H9 (cell line): ENCODE measurements around the gene TLL2. TPM values are rescaled to one million over a fixed set of nuclear protein-coding genes. Genes with fewer than 3 reads are reported as not detected.

ENCODE experiments used
- DNase-seq: peaks from one replicate; pipeline ENCODE4 v3.0.0-alpha.2; 2017
- H2AFZ ChIP-seq: one replicate; pipeline ENCODE4 v1.6.1; 2013; ENCODE audit warnings: mild to moderate bottlenecking, low read length, control low read depth, moderate library complexity
- H2AK5ac ChIP-seq: 2 replicates; pipeline ENCODE4 v1.6.1; 2013; ENCODE audit warnings: low read length, control low read depth, mixed read lengths; ENCODE audit not compliant: insufficient read length
- H2BK120ac ChIP-seq: one replicate; pipeline ENCODE4 v1.6.1; 2013; ENCODE audit warnings: low read depth, mild to moderate bottlenecking, low read length, control low read depth, inconsistent platforms; ENCODE audit not compliant: poor library complexity, severe bottlenecking
- H2BK12ac ChIP-seq: 2 replicates; pipeline ENCODE4 v1.6.1; 2013; ENCODE audit warnings: low read length, control low read depth, mixed read lengths, low read depth; ENCODE audit not compliant: insufficient read length
- H2BK15ac ChIP-seq: 2 replicates; pipeline ENCODE4 v1.6.1; 2013; ENCODE audit warnings: low read depth, low read length, control low read depth
- H2BK20ac ChIP-seq: one replicate; pipeline ENCODE4 v1.6.1; 2013; ENCODE audit warnings: low read depth, mild to moderate bottlenecking, low read length, control low read depth, inconsistent platforms; ENCODE audit not compliant: poor library complexity, severe bottlenecking
- H2BK5ac ChIP-seq: 2 replicates; pipeline ENCODE4 v1.6.1; 2013; ENCODE audit warnings: low read length, control low read depth, mixed read lengths; ENCODE audit not compliant: insufficient read length
- H3K14ac ChIP-seq: 2 replicates; pipeline ENCODE4 v1.6.1; 2013; ENCODE audit warnings: low read length, control low read depth; ENCODE audit not compliant: insufficient read depth
- H3K18ac ChIP-seq: 2 replicates; pipeline ENCODE4 v1.6.1; 2013; ENCODE audit warnings: low read depth, mild to moderate bottlenecking, mixed read lengths, low read length, control low read depth; ENCODE audit not compliant: insufficient read length
- H3K23ac ChIP-seq: 2 replicates; pipeline ENCODE4 v1.6.1; 2013; ENCODE audit warnings: low read length, control low read depth, mixed read lengths, low read depth; ENCODE audit not compliant: insufficient read length
- H3K23me2 ChIP-seq: 2 replicates; pipeline ENCODE4 v1.6.1; 2013; ENCODE audit warnings: low read depth, mild to moderate bottlenecking, mixed read lengths, low read length, control low read depth; ENCODE audit not compliant: insufficient read length, poor library complexity, severe bottlenecking
- H3K27ac ChIP-seq: 2 replicates; pipeline ENCODE4 v1.5.1; 2013; ENCODE audit warnings: low read length, control low read depth, mixed read lengths, low read depth; ENCODE audit not compliant: insufficient read length
- H3K27me3 ChIP-seq: 2 replicates; pipeline ENCODE4 v1.6.1; 2013; ENCODE audit warnings: low read length, control low read depth, inconsistent platforms; ENCODE audit not compliant: insufficient read depth
- H3K4ac ChIP-seq: 2 replicates; pipeline ENCODE4 v1.6.1; 2013; ENCODE audit warnings: low read depth, mild to moderate bottlenecking, control low read depth, inconsistent platforms, low read length, moderate library complexity
- H3K4me1 ChIP-seq: 2 replicates; pipeline ENCODE4 v1.6.1; 2013; ENCODE audit warnings: low read length, control low read depth, inconsistent platforms; ENCODE audit not compliant: insufficient read depth
- H3K4me2 ChIP-seq: 2 replicates; pipeline ENCODE4 v1.6.1; 2013; ENCODE audit warnings: low read length, control low read depth, mixed read lengths; ENCODE audit not compliant: insufficient read length, insufficient read depth
- H3K56ac ChIP-seq: 2 replicates; pipeline ENCODE4 v1.6.1; 2013; ENCODE audit warnings: low read depth, mild to moderate bottlenecking, mixed read lengths, low read length, control low read depth; ENCODE audit not compliant: insufficient read length
- H3K79me1 ChIP-seq: 2 replicates; pipeline ENCODE4 v1.6.1; 2013; ENCODE audit warnings: low read depth, mild to moderate bottlenecking, moderate library complexity, low read length, control low read depth, inconsistent platforms; ENCODE audit not compliant: insufficient read depth, poor library complexity, severe bottlenecking
- H3K79me2 ChIP-seq: 2 replicates; pipeline ENCODE4 v1.6.1; 2013; ENCODE audit warnings: low read length, control low read depth, inconsistent platforms; ENCODE audit not compliant: insufficient read depth
- H3K9ac ChIP-seq: 2 replicates; pipeline ENCODE4 v1.6.1; 2013; ENCODE audit warnings: low read length, control low read depth, mixed read lengths; ENCODE audit not compliant: insufficient read length; ENCODE audit errors: extremely low read depth
- H3K9me3 ChIP-seq: one replicate; pipeline ENCODE4 v1.6.1; 2013; ENCODE audit warnings: low read depth, low read length, inconsistent platforms; ENCODE audit not compliant: control insufficient read depth
- H3T11ph ChIP-seq: one replicate; pipeline ENCODE4 v1.6.1; 2013; ENCODE audit warnings: mild to moderate bottlenecking, low read length, control low read depth, inconsistent platforms
- H4K20me1 ChIP-seq: one replicate; pipeline ENCODE4 v1.6.1; 2013; ENCODE audit not compliant: control insufficient read depth, insufficient read length, insufficient read depth
- H4K5ac ChIP-seq: 2 replicates; pipeline ENCODE4 v1.6.1; 2013; ENCODE audit warnings: low read depth, mild to moderate bottlenecking, mixed read lengths, low read length, control low read depth; ENCODE audit not compliant: insufficient read length
- H4K8ac ChIP-seq: replicated peaks from 2 replicates; pipeline ENCODE4 v1.6.1; 2013; ENCODE audit warnings: low read length, control low read depth, mixed read lengths, low read depth; ENCODE audit not compliant: insufficient read length
- H4K91ac ChIP-seq: 2 replicates; pipeline ENCODE4 v1.6.1; 2013; ENCODE audit warnings: low read depth, mild to moderate bottlenecking, moderate library complexity, mixed read lengths, low read length, control low read depth; ENCODE audit not compliant: insufficient read length
- H3K27ac Mint-ChIP-seq, 3 experiments: 2 replicates in 2 of 3; 3 replicates in 1 of 3; pipeline ENCODE4 v1.8.0; 2020 to 2021; ENCODE audit warnings: mixed read lengths in 3 of 3, mild to moderate bottlenecking in 1 of 3, moderate library complexity in 1 of 3
- H3K27me3 Mint-ChIP-seq: 2 replicates; pipeline ENCODE4 v1.8.0; 2021; ENCODE audit warnings: low read depth, mild to moderate bottlenecking, moderate library complexity, mixed read lengths
- H3K36me3 Mint-ChIP-seq, 3 experiments: 2 replicates in 2 of 3; 3 replicates in 1 of 3; pipeline ENCODE4 v1.8.0; 2020 to 2021; ENCODE audit warnings: low read depth in 3 of 3, mixed read lengths in 3 of 3; ENCODE audit not compliant: insufficient read depth in 1 of 3
- H3K4me1 Mint-ChIP-seq, 2 experiments: 2 replicates each; pipeline ENCODE4 v1.8.0; 2020; ENCODE audit warnings: mixed read lengths in 2 of 2
- H3K4me3 Mint-ChIP-seq, 2 experiments: 2 replicates in 1 of 2; 3 replicates in 1 of 2; pipeline ENCODE4 v1.8.0; 2020 to 2021; ENCODE audit warnings: mild to moderate bottlenecking in 2 of 2, mixed read lengths in 2 of 2, moderate library complexity in 1 of 2
- H3K9me3 Mint-ChIP-seq, 2 experiments: 2 replicates in 1 of 2; 3 replicates in 1 of 2; pipeline ENCODE4 v1.8.0; 2020; ENCODE audit warnings: mild to moderate bottlenecking in 2 of 2, mixed read lengths in 2 of 2, moderate library complexity in 1 of 2
- CTCF ChIP-seq: fragments of 200-600 bp; sonication (generic); conservative IDR thresholded peaks from 3 replicates; pipeline ENCODE4 v1.8.0; 2021; ENCODE audit warnings: antibody characterized with exemption, mild to moderate bottlenecking
- WGBS: extraction: QIAGEN DNeasy Blood & Tissue Kit; methylation state at CpG from one replicate; pipeline ENCODE4 v1.1.7; 2013; ENCODE audit warnings: missing lambda C conversion rate, low lambda C conversion rate, mixed read lengths; ENCODE audit not compliant: insufficient read length; ENCODE audit errors: extremely low coverage; 5-methylcytosine and 5-hydroxymethylcytosine counted together
- total RNA-seq: library from RNA; stranded (reverse); gene quantifications from 2 replicates; pipeline ENCODE4 v1.2.1, GENCODE V29; 2021

Gene TLL2
- total RNA-seq, 1 experiment from 2014 or later: 1.4 TPM

DNA sequence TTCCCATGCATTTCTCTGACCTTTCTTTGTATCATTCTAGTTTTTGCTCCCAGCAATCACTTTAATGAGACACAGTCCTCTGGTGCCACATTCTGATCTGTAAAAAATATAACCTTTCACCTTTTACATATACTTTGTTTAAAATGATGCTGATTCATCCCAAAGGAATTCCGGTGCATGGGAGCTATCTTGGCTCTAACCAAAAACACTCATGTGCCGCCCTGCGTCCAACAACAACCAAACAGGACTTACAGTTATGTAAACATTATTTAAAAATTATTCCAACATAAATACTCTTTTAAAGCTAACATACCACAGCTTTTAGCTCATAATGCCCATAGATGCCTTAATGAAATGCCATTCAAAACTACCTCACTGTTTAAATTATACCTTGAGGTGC is 147.2 kb downstream of the TLL2 start:
- Histone ChIP-seq H2BK12ac (no peak overlapping the region), H3K4me2 (no peak overlapping the region), H2AFZ (no peak overlapping the region), H2BK5ac (no peak overlapping the region), H4K20me1 (no peaks in the 10 kb centered on the region), H2BK15ac (no peak overlapping the region), H3K9ac (no peak overlapping the region), H2BK20ac (no peak overlapping the region), H3K27me3 (no peaks in the 10 kb centered on the region; the same call in 1 of the 2 replicates), H3K4me1 (no peaks in the 10 kb centered on the region), H3K4ac (no peak overlapping the region), H3K14ac (no peak overlapping the region), H3T11ph (no peak overlapping the region), H2AK5ac (no peak overlapping the region), H3K9me3 (no peaks in the 10 kb centered on the region), H3K18ac (no peak overlapping the region), H3K27ac (no peak overlapping the region), H2BK120ac (no peak overlapping the region), H4K5ac (no peak overlapping the region), H3K56ac (no peak overlapping the region), H4K8ac (no peak overlapping the region), H4K91ac (no peak overlapping the region), H3K79me1 (no peaks in the 10 kb centered on the region), H3K23me2 (no peaks in the 10 kb centered on the region), H3K23ac (no peak overlapping the region), H3K79me2 (no peaks in the 10 kb centered on the region)
- Mint-ChIP-seq H3K36me3 (no peaks in the 10 kb centered on the region), H3K4me1 (no peaks in the 10 kb centered on the region), H3K27me3 (no peaks in the 10 kb centered on the region; the same call in 1 of the 2 replicates), H3K4me3 (no peak overlapping the region), H3K27ac (no peak overlapping the region), H3K9me3 (no peaks in the 10 kb centered on the region)
- TF ChIP-seq CTCF: no peak
- no peak for DNase-seq
- WGBS: no CpG with 5 or more reads among the region's 3 CpGs
